Dedifferentiated amniotic fluid mesenchymal stem cell (primary cell): ENCODE results near the gene RANBP10.
"Not testable (repeated sequence)": the region's sequence is repeated elsewhere in the genome, so short reads cannot be mapped to it uniquely, and the experiment has no call there.

Experiments
- DNase-seq: peaks from one replicate; pipeline ENCODE4 v3.0.0-alpha.2; 2016; ENCODE audit errors: extremely low spot score

RANBP10 gene

DNA sequence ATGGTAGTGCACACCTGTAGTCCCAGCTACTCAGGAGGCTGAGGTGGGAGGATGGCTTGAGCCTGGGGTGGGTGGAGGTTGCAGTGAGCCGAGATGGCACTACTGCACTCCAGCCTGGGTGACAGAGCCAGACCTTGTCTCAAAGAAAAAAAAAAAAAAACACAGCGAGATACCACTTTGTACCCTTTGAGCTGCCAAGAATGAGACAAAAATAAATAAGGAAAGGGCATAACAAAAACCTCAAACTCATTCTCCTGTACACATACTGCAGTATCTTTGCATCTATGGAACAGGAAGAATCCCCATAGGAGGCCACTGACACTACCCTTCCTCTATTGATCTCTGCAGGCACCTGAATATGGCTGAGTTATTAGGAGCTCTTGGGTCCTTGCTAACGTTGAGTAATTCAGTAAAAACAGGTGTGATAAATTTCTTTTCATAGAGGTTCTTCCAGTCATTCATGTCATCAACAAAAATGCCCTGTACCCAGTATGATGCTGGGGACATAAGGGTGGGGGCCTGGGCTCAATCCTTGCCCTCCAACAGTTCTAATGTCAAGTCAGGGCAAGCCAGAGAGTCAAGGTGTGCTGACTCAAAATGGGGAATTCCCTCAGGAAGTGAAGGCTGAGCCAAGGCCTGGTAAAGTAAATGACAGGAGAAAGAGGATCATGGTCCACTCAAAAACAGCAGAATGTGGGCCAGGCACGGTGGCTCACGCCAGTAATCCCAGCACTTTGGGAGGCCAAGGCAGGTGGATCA lies 26.9 kb downstream of the RANBP10 start:
- DNase-seq: no peak

DNA sequence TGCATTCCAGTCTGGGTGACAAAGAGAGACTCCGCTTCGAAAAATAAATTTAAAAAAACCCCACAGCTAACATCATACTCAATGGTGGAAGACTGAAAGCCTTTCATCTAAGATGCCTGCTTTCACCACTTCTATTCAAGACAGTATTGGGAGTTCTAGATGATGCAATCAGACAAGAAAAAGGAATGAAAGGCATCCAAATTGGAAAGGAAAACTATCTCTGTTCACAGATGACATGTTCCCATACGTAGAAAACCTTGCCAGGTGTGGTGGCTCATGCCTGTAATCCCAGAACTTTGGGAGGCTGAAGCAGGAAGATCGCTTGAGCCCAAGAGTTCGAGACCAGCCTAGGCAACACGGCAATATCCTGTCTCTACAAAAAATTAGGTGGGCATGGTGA lies 31.1 kb downstream of the RANBP10 start:
- DNase-seq: no peak

DNA sequence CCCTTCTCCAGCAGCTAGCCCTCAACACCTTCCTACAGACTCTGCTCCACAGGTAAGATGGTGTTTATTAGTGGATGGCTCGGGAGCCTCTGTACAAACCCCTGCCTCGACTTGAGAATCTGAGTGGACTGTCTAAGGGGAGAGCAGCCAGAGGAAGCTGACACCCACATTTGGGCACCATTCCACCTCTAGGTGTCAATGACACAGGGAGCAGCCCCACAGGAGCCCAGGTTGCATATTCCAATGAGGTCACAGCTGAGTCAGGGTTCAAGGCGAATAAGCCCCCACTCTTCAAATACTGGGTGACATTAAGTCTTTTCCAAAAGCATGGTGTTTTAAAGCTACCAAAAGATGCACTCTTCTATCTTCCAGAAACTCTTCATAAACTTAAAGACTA lies 31.9 kb downstream of the RANBP10 start:
- DNase-seq: no peak

DNA sequence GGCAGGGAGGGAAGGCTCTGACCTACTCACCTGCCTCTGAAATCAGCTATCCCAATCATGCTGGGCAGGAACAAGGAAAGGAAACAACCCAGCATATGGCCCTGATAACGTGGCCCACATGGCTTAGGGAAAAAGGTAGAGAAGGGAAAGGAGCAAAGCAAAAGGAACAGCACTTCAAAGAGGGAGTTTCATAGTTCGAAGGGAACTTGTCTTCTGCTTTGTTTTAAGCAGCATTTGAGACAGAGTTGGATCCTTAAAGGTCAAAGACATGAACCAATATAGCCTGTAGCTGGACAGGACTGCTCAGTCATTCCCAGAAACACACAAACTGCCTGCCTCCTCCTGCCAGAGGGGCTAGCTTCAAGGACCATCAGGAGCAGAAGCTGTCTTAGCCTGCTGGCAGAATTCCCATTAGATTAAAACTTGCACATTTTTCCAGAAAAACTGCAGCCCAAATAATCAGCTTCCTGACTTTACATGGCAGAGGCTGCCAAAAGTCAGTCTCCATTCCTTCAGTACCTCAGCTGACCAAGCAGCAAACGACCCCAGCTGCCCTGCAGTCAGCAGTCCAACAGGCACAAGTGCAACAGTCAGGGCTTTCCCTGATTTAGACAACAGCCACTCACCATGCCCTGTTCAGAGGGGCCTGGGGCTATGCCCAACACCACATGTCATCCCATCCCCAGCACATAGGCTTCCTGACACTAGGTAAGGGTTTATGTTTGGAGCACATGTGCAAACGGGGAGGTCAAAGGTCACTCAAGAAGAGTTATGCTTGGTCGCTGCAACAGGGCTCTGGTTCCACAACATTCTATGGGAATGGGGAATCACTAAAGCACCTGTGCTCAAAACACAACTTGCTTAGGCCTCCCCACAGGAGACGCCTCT lies 32.5 kb downstream of the RANBP10 start:
- DNase-seq: no peak

- DNase-seq: no peak
Observed at GRCh38 chr16:67773099-67773498, 33.3 kb downstream of the RANBP10 start.

GRCh38 chr16:67770346-67770991 lies 35.9 kb downstream of the RANBP10 start:
- no peak for DNase-seq

GRCh38 chr16:67767953-67768352 lies 38.4 kb downstream of the RANBP10 start:
- DNase-seq: peak; percentile 56

GRCh38 chr16:67766291-67766690 lies 40.1 kb downstream of the RANBP10 start:
- DNase-seq: no peak

- no peak for DNase-seq
Observed at GRCh38 chr16:67764158-67764667, 42.1 kb downstream of the RANBP10 start.

DNA sequence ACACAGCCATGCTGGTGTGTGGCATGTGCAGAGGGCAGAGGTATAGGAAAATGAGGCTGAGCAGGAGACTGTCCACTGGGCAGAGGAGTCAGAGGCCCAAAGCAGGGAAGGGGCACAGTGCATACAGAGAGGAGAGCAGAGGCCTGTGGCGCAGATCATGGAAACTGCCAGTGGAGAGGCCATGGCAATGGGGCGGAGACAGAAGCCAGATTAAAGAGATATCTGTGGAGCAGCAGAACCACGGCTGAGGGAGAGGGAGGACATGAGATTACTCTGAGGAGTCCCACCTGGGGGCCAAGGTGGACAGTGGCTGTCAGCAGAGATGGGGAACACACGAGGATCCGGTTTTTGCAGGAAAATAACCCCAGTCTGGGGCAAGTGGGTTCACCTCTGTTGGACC lies 43.3 kb downstream of the RANBP10 start:
- DNase-seq: no peak

- no peak for DNase-seq
Observed at GRCh38 chr16:67762385-67762784, 44.0 kb downstream of the RANBP10 start.

GRCh38 chr16:67761924-67762323 lies 44.4 kb downstream of the RANBP10 start:
- no peak for DNase-seq

DNA sequence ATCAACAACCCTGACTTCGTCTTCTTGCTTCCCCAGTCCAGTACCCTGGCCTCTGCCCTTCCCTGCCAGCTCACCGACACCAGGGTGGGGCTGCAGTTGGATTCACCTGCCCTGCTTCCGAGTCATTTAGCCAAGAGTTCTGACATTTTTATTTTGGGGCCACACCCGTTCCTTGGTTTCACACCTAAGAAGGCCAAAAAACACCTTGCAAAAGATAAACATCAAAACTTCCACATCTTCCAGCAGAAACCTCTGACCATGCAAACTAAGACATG lies 45.5 kb downstream of the RANBP10 start:
- no peak for DNase-seq

DNA sequence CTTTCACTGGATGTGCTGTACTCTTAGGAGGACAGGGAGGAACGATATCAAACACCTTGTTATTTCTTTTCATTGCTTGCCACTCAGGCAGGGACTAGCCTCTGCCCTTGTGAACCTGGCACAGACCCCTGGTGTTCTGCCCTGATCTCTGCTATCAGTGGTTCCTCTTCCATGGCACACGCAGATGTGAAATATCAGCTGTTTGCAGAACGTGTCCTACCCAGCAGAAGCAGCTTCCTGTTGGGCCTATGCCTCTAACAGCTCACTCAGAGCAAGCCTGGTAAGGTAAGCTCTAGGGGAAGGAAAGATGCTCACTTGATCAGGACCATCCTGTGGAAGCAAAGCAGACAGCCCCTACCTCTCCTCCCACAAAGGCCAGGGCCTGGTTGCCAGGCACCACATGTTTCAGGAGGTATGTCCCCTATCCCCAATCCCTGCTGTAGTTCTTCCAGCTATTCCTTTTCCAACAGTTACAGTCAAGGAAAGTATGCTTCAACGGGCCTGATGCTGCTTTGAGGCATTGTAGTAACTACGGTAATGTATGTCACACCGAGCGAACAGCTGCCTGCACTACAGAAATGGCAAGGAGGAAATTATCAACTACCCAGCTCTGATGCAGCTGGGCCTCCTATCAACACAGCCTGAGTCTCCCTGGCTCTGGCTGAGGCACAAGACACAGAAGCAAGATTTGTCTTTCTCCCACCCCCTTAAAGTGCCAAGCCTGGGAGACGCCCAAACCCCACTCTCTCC lies 46.0 kb downstream of the RANBP10 start:
- DNase-seq: no peak

DNA sequence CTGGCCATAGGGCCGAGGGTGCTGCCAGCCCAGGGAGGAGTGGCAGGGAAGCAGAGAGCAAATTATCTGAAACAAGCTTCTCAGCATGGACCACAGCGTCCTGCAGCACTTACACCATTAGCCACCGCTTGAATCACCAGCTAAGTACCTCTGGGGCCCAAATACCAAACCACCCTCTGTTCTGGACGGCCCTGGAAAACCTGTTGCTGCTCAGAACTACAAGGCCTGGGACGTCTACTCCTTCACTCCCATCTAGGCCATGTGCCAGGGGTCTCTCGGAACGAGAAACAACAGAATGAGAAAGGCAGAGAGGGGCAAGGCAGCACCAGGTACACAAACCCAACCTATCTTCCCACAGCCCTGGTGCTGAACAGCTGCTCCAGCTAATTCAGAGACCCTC lies 47.4 kb downstream of the RANBP10 start:
- no peak for DNase-seq

DNA sequence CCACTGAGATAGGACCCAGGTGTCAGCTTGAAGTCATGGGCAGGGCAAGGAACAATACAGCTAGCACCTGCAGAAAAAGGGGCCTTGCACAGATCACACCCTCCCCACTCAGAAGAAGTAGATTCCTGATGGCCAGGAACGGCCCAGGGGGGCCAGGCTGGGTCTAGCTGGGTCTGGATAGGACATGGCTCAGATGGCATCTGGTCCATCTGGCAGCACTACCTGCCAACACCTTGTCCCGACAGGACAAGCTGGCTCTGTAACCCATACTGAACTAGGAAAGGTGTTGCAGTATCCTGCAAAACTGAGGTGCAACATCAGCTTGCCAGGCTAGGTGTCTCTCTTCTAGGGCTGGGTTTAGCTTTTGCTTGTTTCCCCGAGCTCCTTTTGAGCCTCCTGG lies 48.4 kb downstream of the RANBP10 start:
- no peak for DNase-seq

DNA sequence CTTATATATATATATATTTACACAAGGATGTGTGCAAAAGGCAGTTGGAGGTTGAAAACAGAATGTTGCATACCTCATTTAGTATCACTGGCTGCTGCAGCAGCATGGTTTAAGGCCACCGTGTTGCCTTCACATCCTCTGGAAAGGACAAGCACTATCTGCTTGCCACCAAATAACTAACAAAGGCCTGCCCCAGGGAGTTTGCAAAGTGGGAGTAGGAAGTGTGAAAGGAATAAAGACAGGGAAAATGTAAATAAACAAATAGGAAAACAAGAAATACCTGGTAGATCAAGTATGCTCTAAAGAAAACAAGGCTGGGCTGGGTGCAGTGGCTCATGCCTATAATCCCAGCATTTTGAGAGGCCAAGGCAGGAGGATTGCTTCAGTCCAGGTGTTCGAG lies 53.7 kb downstream of the RANBP10 start:
- DNase-seq: no peak

DNA sequence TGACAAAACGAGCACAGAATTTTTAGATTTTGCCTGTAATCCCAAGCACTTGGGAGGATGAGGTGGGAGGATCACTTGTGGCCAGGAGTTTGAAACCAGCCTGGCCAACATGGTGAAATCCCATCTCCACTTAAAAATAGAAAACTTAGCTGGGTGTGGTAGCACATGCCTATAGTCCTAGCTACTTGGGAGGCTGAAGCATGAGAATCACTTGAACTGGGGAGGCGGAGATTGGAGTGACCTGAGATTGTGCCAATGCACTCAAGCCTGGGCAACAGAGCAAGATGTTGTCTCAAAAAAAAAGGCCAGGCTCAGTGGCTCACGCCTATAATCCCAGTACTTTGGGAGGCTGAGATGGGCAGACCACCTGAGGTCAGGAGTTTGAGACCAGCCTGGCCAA lies 55.0 kb downstream of the RANBP10 start:
- DNase-seq: not testable (repeated sequence)

DNA sequence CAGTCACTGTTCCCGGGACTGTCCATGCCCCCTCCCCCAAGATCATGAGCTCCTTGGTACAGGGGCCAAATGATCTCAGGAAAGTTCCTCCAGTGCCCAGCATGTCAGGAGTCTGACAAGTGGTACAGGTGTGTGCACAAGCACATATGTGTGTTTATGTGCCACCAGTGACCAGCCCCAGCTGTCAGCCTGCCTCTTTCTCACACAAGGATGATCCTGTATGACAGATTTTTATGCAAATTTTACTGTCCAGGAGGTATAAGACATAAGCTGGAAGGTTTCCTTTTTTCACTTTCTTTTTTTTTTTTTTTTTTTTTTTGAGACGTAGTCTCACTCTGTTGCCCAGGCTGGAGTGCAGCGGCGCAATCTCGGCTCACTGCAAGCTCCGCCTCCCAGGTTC lies 55.9 kb downstream of the RANBP10 start:
- DNase-seq: no peak

- DNase-seq: no peak
Observed at GRCh38 chr16:67749436-67750078, 56.8 kb downstream of the RANBP10 start.

GRCh38 chr16:67748834-67749233 lies 57.5 kb downstream of the RANBP10 start:
- DNase-seq: no peak
